Measurements from ENCODE around the gene ABCB9.

DNA sequence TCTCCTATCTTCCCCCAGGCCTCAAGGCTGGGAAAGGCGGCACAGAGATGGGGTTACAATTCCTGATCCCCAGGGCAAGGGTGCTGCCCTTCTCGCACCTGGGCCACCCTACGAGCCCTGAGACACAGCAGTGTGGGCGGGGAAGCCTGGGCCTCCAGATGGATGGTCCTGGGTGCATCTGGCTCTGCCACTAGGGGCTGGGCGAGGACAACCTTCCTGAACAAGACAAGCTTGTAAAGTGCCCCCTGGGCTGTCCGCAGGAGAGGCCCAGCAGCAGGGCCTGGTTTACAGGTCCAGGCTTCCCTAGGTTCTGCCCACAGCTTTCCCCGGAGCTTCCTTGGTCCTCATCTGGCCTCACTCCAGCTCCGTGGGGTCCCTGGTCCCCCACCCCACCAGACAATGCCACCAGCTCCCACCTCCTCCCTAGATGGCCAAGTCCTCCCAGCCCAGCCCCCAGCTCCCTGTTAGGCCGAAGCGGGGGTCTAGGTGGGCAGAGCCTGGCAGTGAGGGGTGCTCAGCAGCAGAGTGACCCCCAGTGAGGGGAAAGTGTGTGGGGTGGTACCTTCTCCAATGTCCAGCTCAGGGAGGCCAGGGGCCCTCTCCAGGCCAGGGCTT, 23.1 kb upstream of the ABCB9 start:
- TF ChIP-seq CTCF (IDR thresholded peaks at IDR 0.05) (no peak), POLR2A (IDR thresholded peaks at IDR 0.05) (no peak)

All from right lobe of liver (tissue), 4 donors.